NCI-H1105 (cell line): Measurements from ENCODE around the gene CASZ1.

Experiments used
- DNase-seq: peaks from one replicate; lab custom pipeline; 2025; lab: John Stamatoyannopoulos, UW

The CASZ1 gene

GRCh38 chr1:10773851-10774614, 22.4 kb downstream of the CASZ1 start:
- DNase-seq, result no peak

- DNase-seq, result peak; percentile 71
Measured at GRCh38 chr1:10773376-10773775, 23.1 kb downstream of the CASZ1 start.

- DNase-seq, result no peak
Measured at GRCh38 chr1:10772711-10773110, 23.7 kb downstream of the CASZ1 start.

GRCh38 chr1:10771789-10772188, 24.7 kb downstream of the CASZ1 start:
- no peak for DNase-seq

GRCh38 chr1:10768552-10768951, 27.9 kb downstream of the CASZ1 start:
- no peak for DNase-seq

- no peak for DNase-seq
Measured at GRCh38 chr1:10767282-10767681, 29.2 kb downstream of the CASZ1 start.

GRCh38 chr1:10765734-10766478, 30.5 kb downstream of the CASZ1 start:
- DNase-seq, result peak; percentile 87

GRCh38 chr1:10765304-10765703, 31.1 kb downstream of the CASZ1 start:
- DNase-seq, result no peak

GRCh38 chr1:10764296-10764798, 32.1 kb downstream of the CASZ1 start:
- DNase-seq, result no peak

- DNase-seq, result no peak
Measured at GRCh38 chr1:10762875-10763274, 33.6 kb downstream of the CASZ1 start.

- no peak for DNase-seq
Measured at GRCh38 chr1:10762153-10762523, 34.3 kb downstream of the CASZ1 start.

GRCh38 chr1:10761503-10762152, 34.8 kb downstream of the CASZ1 start:
- DNase-seq, result no peak

- DNase-seq, result no peak
Measured at GRCh38 chr1:10760566-10761502, 35.6 kb downstream of the CASZ1 start.

GRCh38 chr1:10759413-10760200, 36.8 kb downstream of the CASZ1 start:
- no peak for DNase-seq

GRCh38 chr1:10756842-10757241, 39.6 kb downstream of the CASZ1 start:
- DNase-seq, result no peak

GRCh38 chr1:10755970-10756521, 40.4 kb downstream of the CASZ1 start:
- no peak for DNase-seq

GRCh38 chr1:10754568-10755329, 41.7 kb downstream of the CASZ1 start:
- no peak for DNase-seq

GRCh38 chr1:10753299-10753698, 43.1 kb downstream of the CASZ1 start:
- DNase-seq, result no peak

- DNase-seq, result no peak
Measured at GRCh38 chr1:10751561-10752085, 44.8 kb downstream of the CASZ1 start.

GRCh38 chr1:10751160-10751559, 45.3 kb downstream of the CASZ1 start:
- no peak for DNase-seq
